ENCODE measurements around the gene ESX1.

DNA sequence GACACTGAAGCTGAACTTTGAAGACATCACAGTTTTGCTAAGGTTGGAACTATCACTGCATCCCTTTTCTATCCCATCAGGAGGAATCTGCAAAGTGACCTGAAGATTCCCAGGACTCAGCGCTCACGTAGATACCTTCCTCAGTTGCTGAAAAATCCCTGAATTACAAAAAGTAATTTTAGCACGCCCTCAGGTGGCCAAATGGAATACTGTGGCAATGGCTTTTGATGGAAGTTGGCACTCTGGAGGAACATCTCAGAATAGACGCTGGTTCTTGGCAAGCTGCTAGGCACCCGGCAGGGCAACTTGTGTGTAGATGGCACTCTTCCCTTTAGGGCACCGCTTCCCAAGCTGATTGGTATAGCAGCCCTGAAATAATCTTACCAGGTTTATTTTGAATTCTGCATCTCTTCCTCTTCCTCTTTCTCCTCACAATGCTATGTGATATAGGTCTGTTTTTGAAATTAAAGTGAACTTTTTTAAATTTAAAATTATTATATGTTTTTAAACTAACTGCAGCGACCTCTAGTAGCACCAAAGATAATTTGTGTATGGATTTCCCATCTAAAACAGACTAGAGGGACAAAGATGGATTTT, 16.3 kb upstream of the ESX1 start:
- TF ChIP-seq MYC (IDR thresholded peaks at IDR 0.05; ENCODE audit: insufficient read depth, insufficient read length, insufficient replicate concordance, low read length, severe bottlenecking) (no peak), CBX3 (IDR thresholded peaks at IDR 0.05; ENCODE audit: borderline replicate concordance, low read depth) (no peak), POLR2A (IDR thresholded peaks at IDR 0.05; ENCODE audit: low read depth, low read length) (no peak), EZH2 (IDR thresholded peaks at IDR 0.05; ENCODE audit: borderline replicate concordance, control insufficient read depth, low read depth, low read length) (no peak)
- TF ChIP-seq, protein P1, sequence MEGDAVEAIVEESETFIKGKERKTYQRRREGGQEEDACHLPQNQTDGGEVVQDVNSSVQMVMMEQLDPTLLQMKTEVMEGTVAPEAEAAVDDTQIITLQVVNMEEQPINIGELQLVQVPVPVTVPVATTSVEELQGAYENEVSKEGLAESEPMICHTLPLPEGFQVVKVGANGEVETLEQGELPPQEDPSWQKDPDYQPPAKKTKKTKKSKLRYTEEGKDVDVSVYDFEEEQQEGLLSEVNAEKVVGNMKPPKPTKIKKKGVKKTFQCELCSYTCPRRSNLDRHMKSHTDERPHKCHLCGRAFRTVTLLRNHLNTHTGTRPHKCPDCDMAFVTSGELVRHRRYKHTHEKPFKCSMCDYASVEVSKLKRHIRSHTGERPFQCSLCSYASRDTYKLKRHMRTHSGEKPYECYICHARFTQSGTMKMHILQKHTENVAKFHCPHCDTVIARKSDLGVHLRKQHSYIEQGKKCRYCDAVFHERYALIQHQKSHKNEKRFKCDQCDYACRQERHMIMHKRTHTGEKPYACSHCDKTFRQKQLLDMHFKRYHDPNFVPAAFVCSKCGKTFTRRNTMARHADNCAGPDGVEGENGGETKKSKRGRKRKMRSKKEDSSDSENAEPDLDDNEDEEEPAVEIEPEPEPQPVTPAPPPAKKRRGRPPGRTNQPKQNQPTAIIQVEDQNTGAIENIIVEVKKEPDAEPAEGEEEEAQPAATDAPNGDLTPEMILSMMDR (IDR thresholded peaks at IDR 0.05 in 2 of 3, conservative IDR thresholded peaks at IDR 0.05 in 1 of 3; ENCODE audit: control insufficient read depth in 2 of 3, extremely low read depth in 1 of 3, insufficient read depth in 1 of 3, low read depth in 3 of 3, low read length in 3 of 3): peak; percentile 61 to 63 (median 63)
